ENCODE measurements around the gene NPM3.

DNA sequence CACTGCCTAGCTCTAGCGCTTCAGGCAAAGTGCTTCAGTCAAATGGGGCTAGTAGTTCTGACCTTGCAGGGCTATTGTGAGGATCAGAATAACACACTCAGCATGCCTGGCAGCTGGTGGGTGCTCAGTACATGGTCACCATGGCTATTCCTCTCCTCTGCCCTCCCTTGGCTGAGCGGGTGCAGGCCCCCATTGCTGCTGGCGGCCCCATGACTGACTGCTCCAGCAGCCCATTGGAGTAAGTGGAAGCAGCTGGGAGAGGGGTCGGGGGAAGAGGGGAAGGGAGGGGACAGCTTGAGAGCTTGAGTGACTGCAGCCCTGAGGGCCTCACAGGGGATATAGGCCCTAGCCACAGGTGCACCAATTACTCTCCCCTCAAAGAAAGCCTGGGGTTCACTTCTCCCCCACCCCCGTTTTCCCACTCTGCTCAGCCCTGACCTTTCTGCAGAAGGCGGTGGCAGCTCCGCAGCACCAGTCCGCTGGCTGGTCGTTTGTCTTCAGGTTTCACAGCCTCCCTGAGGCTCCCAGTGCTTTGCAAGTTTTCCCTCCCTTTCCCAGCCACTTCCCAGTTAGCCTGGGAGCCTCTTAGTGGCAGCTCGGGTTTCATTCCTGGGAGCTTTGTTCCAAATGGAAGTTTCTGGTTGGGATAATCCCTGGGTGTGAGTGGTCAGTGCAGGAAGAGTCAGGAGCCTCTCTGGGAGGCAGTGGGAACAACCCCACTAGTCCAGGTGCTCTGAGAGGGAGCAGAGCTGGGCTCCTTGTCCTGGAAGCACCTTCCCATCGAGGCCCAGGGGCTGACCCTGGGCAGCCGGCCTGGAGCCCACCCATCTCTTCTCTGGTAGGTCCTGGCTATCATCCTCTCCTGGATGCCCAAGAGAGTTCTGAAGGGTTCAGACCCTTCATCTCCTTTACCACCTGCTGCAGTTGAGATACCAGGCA lies 23.7 kb downstream of the NPM3 start:
- no peak for TF ChIP-seq POLR2AphosphoS5 (IDR thresholded peaks at IDR 0.05; ENCODE audit: low read depth, low read length)
- no peak for TF ChIP-seq EP300 (IDR thresholded peaks at IDR 0.05; ENCODE audit: borderline replicate concordance in 1 of 2, low read depth in 1 of 2, low read length in 1 of 2)

Data from SK-N-SH (cell line).